K562 (cell line): ENCODE data around the gene PRCC. TPM values are rescaled to one million over a fixed set of nuclear protein-coding genes. Genes with fewer than 3 reads are reported as not detected.

Experiments used
- C11orf30 ChIP-seq: fragments of 450-650 bp; IDR thresholded peaks from 2 replicates; pipeline ENCODE4 v1.6.1; 2016; ENCODE audit warnings: low read depth, mild to moderate bottlenecking
- ETV1 ChIP-seq: fragments of 450-650 bp; conservative IDR thresholded peaks from 2 replicates; pipeline ENCODE4 v1.6.1; 2016; ENCODE audit warnings: missing genetic modification characterization, control low read depth, low read depth, missing compliant biosample characterization
- GABPA ChIP-seq: fragments of 200-800 bp; sonication (Bioruptor generic); conservative IDR thresholded peaks from 2 replicates; pipeline ENCODE4 v1.6.1; 2016; ENCODE audit warnings: low read depth, missing genetic modification characterization, missing compliant biosample characterization
- GABPB1 ChIP-seq: sonication (generic); formaldehyde crosslinking; IDR thresholded peaks from 2 replicates; pipeline ENCODE4 v1.8.0; 2022; ENCODE audit warnings: mild to moderate bottlenecking, missing genetic modification reagents
- GATAD2B ChIP-seq: fragments of 450-650 bp; IDR thresholded peaks from 2 replicates; pipeline ENCODE4 v1.6.1; 2017; ENCODE audit warnings: mild to moderate bottlenecking, borderline replicate concordance
- GMEB1 ChIP-seq: fragments of 250-450 bp; sonication (Bioruptor Pico); IDR thresholded peaks from 2 replicates; pipeline ENCODE4 v1.4.0; 2020; ENCODE audit warnings: mild to moderate bottlenecking
- GTF2B ChIP-seq: IDR thresholded peaks from 2 replicates; pipeline ENCODE4 v1.6.1; 2011; ENCODE audit not compliant: insufficient read length; ENCODE audit errors: extremely low read depth
- IFI16 ChIP-seq: fragments of 250-450 bp; sonication (Bioruptor Pico); IDR thresholded peaks from 2 replicates; pipeline ENCODE4 v2.1.2; 2022; ENCODE audit warnings: mild to moderate bottlenecking, inconsistent platforms
- JUND ChIP-seq, 2 experiments: IDR thresholded peaks; 2 replicates in 1 of 2; 3 replicates in 1 of 2; pipeline ENCODE4 v1.6.1; 2011; ENCODE audit warnings: borderline replicate concordance in 2 of 2, low read depth in 2 of 2, low read length in 2 of 2, improper control_type of control experiment in 1 of 2, missing biosample characterization in 1 of 2, missing genetic modification characterization in 1 of 2, missing genetic modification reagents in 1 of 2
- MEIS2 ChIP-seq: fragments of 450-650 bp; IDR thresholded peaks from 2 replicates; pipeline ENCODE4 v1.6.1; 2014; ENCODE audit warnings: mild to moderate bottlenecking; ENCODE audit not compliant: partially characterized antibody
- NR2C1 ChIP-seq, 2 experiments: fragments of 450-650 bp; IDR thresholded peaks; 2 replicates each; pipeline ENCODE4 v1.6.1; 2017; ENCODE audit warnings: mild to moderate bottlenecking in 2 of 2, antibody characterized with exemption in 1 of 2, inconsistent platforms in 1 of 2, missing compliant biosample characterization in 1 of 2, missing genetic modification characterization in 1 of 2
- PATZ1 ChIP-seq: fragments of 250-450 bp; sonication (Bioruptor Pico); IDR thresholded peaks from 2 replicates; pipeline ENCODE4 v1.5.0; 2020; ENCODE audit warnings: mild to moderate bottlenecking, borderline replicate concordance
- PHB2 ChIP-seq: fragments of 450-650 bp; IDR thresholded peaks from 2 replicates; pipeline ENCODE4 v1.6.1; 2017; ENCODE audit warnings: low read depth
- POLR2A ChIP-seq: fragments of 450-650 bp; conservative IDR thresholded peaks from 2 replicates; pipeline ENCODE4 v1.6.1; 2016
- TCF7L2 ChIP-seq: fragments of 150-350 bp; IDR thresholded peaks from 2 replicates; pipeline ENCODE4 v1.6.1; 2016; ENCODE audit warnings: low read depth, mild to moderate bottlenecking, low read length, moderate library complexity
- TEAD1 ChIP-seq, 2 experiments: fragments of 450-650 bp in 1 of 2; sonication (generic) in 1 of 2; formaldehyde crosslinking; IDR thresholded peaks; 2 replicates each; pipeline versions ENCODE4 v1.4.0 to v1.8.0; 2020 to 2022; ENCODE audit warnings: mild to moderate bottlenecking in 2 of 2, missing genetic modification reagents in 1 of 2
- USF1 ChIP-seq: sonication (generic); formaldehyde crosslinking; IDR thresholded peaks from 2 replicates; pipeline ENCODE4 v1.9.0; 2022; ENCODE audit warnings: mild to moderate bottlenecking, missing genetic modification reagents
- ZNF395 ChIP-seq: fragments of 200-800 bp; sonication (Bioruptor generic); IDR thresholded peaks from 2 replicates; pipeline ENCODE4 v1.6.1; 2017; ENCODE audit warnings: missing genetic modification characterization, missing compliant biosample characterization
- ZNF589 ChIP-seq: fragments of 200-800 bp; sonication (Bioruptor generic); IDR thresholded peaks from 2 replicates; pipeline ENCODE4 v1.6.1; 2016; ENCODE audit warnings: low read depth, missing genetic modification characterization, missing compliant biosample characterization
- ZNF77 ChIP-seq: fragments of 250-450 bp; sonication (Bioruptor Pico); IDR thresholded peaks from 2 replicates; pipeline ENCODE4 v1.5.0; 2020
- polyA plus RNA-seq, 8 experiments: library from polyadenylated mRNA; depleted of rRNA in 4 of 8; stranded (reverse) in 5 of 8; unstranded in 3 of 8; fragments of >200 nt; fragmentation: Nextera tagmentation in 2 of 8; fragmentation: Illumina TruSeq in 1 of 8; extraction: Ambion mirVana in 2 of 8; extraction: Trizol in 1 of 8; gene quantifications; 2 replicates each; pipeline versions ENCODE4 v1.2.1 to v1.2.3, GENCODE V29; 2011 to 2014; ENCODE audit warnings: inconsistent platforms in 1 of 8, missing spikeins in 1 of 8
- total RNA-seq, 7 experiments: library from RNA; depleted of rRNA in 6 of 7; stranded (reverse); fragments of >200 nt in 6 of 7; fragmentation: Illumina TruSeq in 2 of 7; extraction: Trizol in 2 of 7; gene quantifications; 2 replicates each; pipeline versions ENCODE4 v1.2.1 to v1.2.3, GENCODE V29; 2011 to 2021; ENCODE audit warnings: low replicate concordance in 1 of 7

Gene PRCC
- total and polyA plus RNA-seq, 9 of the 15 experiments (the other 6 are each of a cell fraction or from before 2014, with no cell fraction given), result 23.9 to 201 (median 41.1) TPM

GRCh38 chr1:156816561-156817328 is 49.4 kb downstream of the PRCC start, which contains the start of gene SH2D2A (continued):
- peak; percentile 19; the same call in 1 of the 2 replicates for TF ChIP-seq NR2C1 (IDR thresholded peaks at IDR 0.05)
- TF ChIP-seq NR2C1 (tag; IDR thresholded peaks at IDR 0.05), result 0 out of 2 replicates have a peak, but pooled peaks have one; percentile 23
- 0 out of 4 replicates have a peak, but pooled peaks of 1 of the 2 experiments have one; percentile 6 for TF ChIP-seq TEAD1 (CRISPR knock-in tag; IDR thresholded peaks at IDR 0.05)
- TF ChIP-seq POLR2A, result peak; percentile 64
- TF ChIP-seq IFI16 (CRISPR knock-in tag), result no peak
- no peak for TF ChIP-seq PHB2
- no peak for TF ChIP-seq TCF7L2
- TF ChIP-seq GTF2B, result no peak
- TF ChIP-seq PATZ1 (CRISPR knock-in tag), result 0 out of 2 replicates have a peak, but pooled peaks have one; percentile 9
- TF ChIP-seq ZNF589, result no peak
- peak; percentile 91 for TF ChIP-seq GABPA (tag)
- peak; percentile 67 for TF ChIP-seq MEIS2
- peak; percentile 90 for TF ChIP-seq C11orf30
- TF ChIP-seq ZNF77, result no peak
- 0 out of 2 replicates have a peak, but pooled peaks have one; percentile 47 for TF ChIP-seq ZNF395 (CRISPR knock-in tag)
- TF ChIP-seq GMEB1 (CRISPR knock-in tag), result no peak
- TF ChIP-seq USF1 (CRISPR knock-in tag), result no peak
- peak; percentile 46; the same call in 1 of the 2 replicates for TF ChIP-seq JUND (IDR thresholded peaks at IDR 0.05; ENCODE audit: borderline replicate concordance, low read depth, low read length)
- TF ChIP-seq JUND (tag; IDR thresholded peaks at IDR 0.05; ENCODE audit: borderline replicate concordance, low read depth, low read length), result peak; percentile 49; the same call in 1 of the 3 replicates
- TF ChIP-seq GATAD2B, result peak; percentile 48; the same call in 1 of the 2 replicates
- peak; percentile 58 for TF ChIP-seq ETV1 (tag)
- TF ChIP-seq GABPB1 (CRISPR knock-in tag), result peak; percentile 92
